ENCODE measurements around the gene MAPK1. TPM values are rescaled to one million over a fixed set of nuclear protein-coding genes. Genes with fewer than 3 reads are reported as not detected.
"Not testable (repeated sequence)": the region's sequence is repeated elsewhere in the genome, so short reads cannot be mapped to it uniquely, and the experiment has no call there.

Gene MAPK1
- total RNA-seq, 2 donors from 2014 or later = 39.7 to 42.6 TPM

- H3K9me3 ChIP-seq = no peaks in the 10 kb centered on the region
- peak overlapping the region in 1 of 2 donors; percentile 15 for H3K27ac ChIP-seq
- H3K27me3 ChIP-seq = no peaks in the 10 kb centered on the region
- DNase-seq (ENCODE audit: low spot score) = no peak
- H3K36me3 ChIP-seq = no peaks in the 10 kb centered on the region
- no peak for TF ChIP-seq CTCF (IDR thresholded peaks at IDR 0.05)
- peaks cover 0 to 70% of the 10 kb centered on the region in 2 donors for H3K4me1 ChIP-seq
- no peak overlapping the region for H3K4me3 ChIP-seq
Observed at GRCh38 chr22:21818487-21819182, 48.8 kb downstream of the MAPK1 start.

GRCh38 chr22:21817497-21817853 lies 50.0 kb downstream of the MAPK1 start:
- H3K4me1 ChIP-seq = peaks cover 0 to 60% of the 10 kb centered on the region in 2 donors

GRCh38 chr22:21816787-21817496 lies 50.5 kb downstream of the MAPK1 start:
- Histone ChIP-seq H3K36me3 (no peaks in the 10 kb centered on the region), H3K27ac (peak overlapping the region; percentile 24 to 72), H3K4me3 (peak overlapping the region in 1 of 2 donors; percentile 9), H3K9me3 (no peaks in the 10 kb centered on the region), H3K27me3 (no peaks in the 10 kb centered on the region), H3K4me1 (peaks cover 0 to 55% of the 10 kb centered on the region in 2 donors)
- DNase-seq (ENCODE audit: low spot score) = no peak
- TF ChIP-seq CTCF (IDR thresholded peaks at IDR 0.05) = no peak

More at GRCh38 chr22:21817497-21817853, 50.0 kb downstream of the MAPK1 start:
- H3K9me3 ChIP-seq; H3K27me3 ChIP-seq; DNase-seq (ENCODE audit: low spot score); H3K4me3 ChIP-seq; H3K36me3 ChIP-seq: not testable (repeated sequence)
- H3K27ac ChIP-seq = peak overlapping the region; percentile 24 to 72

GRCh38 chr22:21816472-21816786 lies 51.0 kb downstream of the MAPK1 start:
- no peaks in the 10 kb centered on the region for H3K36me3 ChIP-seq
- H3K4me3 ChIP-seq = no peak overlapping the region
- H3K9me3 ChIP-seq = no peaks in the 10 kb centered on the region
- H3K27ac ChIP-seq = peak overlapping the region in 1 of 2 donors; percentile 72
- no peaks in the 10 kb centered on the region for H3K27me3 ChIP-seq
- no peak for DNase-seq (ENCODE audit: low spot score)
- no peak for TF ChIP-seq CTCF (IDR thresholded peaks at IDR 0.05)
- H3K4me1 ChIP-seq = peaks cover 0 to 53% of the 10 kb centered on the region in 2 donors

GRCh38 chr22:21815958-21816357 lies 51.5 kb downstream of the MAPK1 start:
- peaks cover 0 to 53% of the 10 kb centered on the region in 2 donors for H3K4me1 ChIP-seq
- H3K4me3 ChIP-seq = no peak overlapping the region
- TF ChIP-seq CTCF (IDR thresholded peaks at IDR 0.05) = no peak

GRCh38 chr22:21815357-21815756 lies 52.1 kb downstream of the MAPK1 start:
- TF ChIP-seq CTCF (IDR thresholded peaks at IDR 0.05) = no peak

More at GRCh38 chr22:21815958-21816357, 51.5 kb downstream of the MAPK1 start:
- Histone ChIP-seq H3K27me3 (no peaks in the 10 kb centered on the region), H3K9me3 (no peaks in the 10 kb centered on the region), H3K36me3 (no peaks in the 10 kb centered on the region), H3K27ac (peak overlapping the region in 1 of 2 donors; percentile 72)
- DNase-seq (ENCODE audit: low spot score) = no peak

More at GRCh38 chr22:21815357-21815756, 52.1 kb downstream of the MAPK1 start:
- no peak for DNase-seq (ENCODE audit: low spot score)
- Histone ChIP-seq H3K9me3 (no peaks in the 10 kb centered on the region), H3K36me3 (no peaks in the 10 kb centered on the region), H3K4me1 (peaks cover 0 to 51% of the 10 kb centered on the region in 2 donors), H3K27me3 (no peaks in the 10 kb centered on the region), H3K27ac (no peak overlapping the region), H3K4me3 (no peak overlapping the region)
